Kidney (tissue), 14 donors: Measurements from ENCODE around the gene GRIK3. TPM values are rescaled to one million over a fixed set of nuclear protein-coding genes. Genes with fewer than 3 reads are reported as not detected.

ENCODE experiments used
- DNase-seq, 5 donors: peaks; one replicate each; pipeline ENCODE4 v3.0.0-alpha.2; 2013 to 2020
- FAIRE-seq: peaks from 2 replicates; lab custom pipeline; 2012; peaks lifted over from hg19 to GRCh38; lab: Jason Lieb, UNC
- H3K27ac ChIP-seq, 2 donors: one replicate each; pipeline ENCODE4 v1.7.0; 2013; ENCODE audit warnings: low read depth in 2 of 2, low read length in 2 of 2, inconsistent platforms in 1 of 2
- H3K27me3 ChIP-seq: one replicate; pipeline ENCODE4 v1.7.1; 2013; ENCODE audit warnings: low read length, inconsistent platforms; ENCODE audit not compliant: control insufficient read depth, insufficient read depth
- H3K36me3 ChIP-seq, 3 donors: one replicate each; pipeline versions ENCODE4 v1.7.0 to v1.7.1; 2013; ENCODE audit warnings: low read length in 3 of 3, control low read depth in 1 of 3, inconsistent platforms in 1 of 3; ENCODE audit not compliant: insufficient read depth in 3 of 3, control insufficient read depth in 2 of 3
- H3K4me1 ChIP-seq, 3 donors: one replicate each; pipeline versions ENCODE4 v1.7.0 to v1.7.1; 2013; ENCODE audit warnings: low read length in 3 of 3, inconsistent platforms in 1 of 3, low read depth in 1 of 3; ENCODE audit not compliant: control insufficient read depth in 2 of 3, insufficient read depth in 2 of 3
- H3K4me3 ChIP-seq, 3 donors: one replicate each; pipeline versions ENCODE4 v1.7.0 to v1.8.1; 2013; ENCODE audit warnings: low read length in 3 of 3, control low read depth in 1 of 3, inconsistent platforms in 1 of 3
- H3K9ac ChIP-seq, 3 donors: one replicate each; pipeline versions ENCODE4 v1.7.0 to v1.7.1; 2013; ENCODE audit warnings: low read length in 3 of 3, control low read depth in 1 of 3, inconsistent platforms in 1 of 3
- H3K9me3 ChIP-seq, 3 donors: one replicate each; pipeline versions ENCODE4 v1.7.0 to v1.7.1; 2013; ENCODE audit warnings: low read length in 3 of 3, control low read depth in 1 of 3, inconsistent platforms in 1 of 3; ENCODE audit not compliant: control insufficient read depth in 2 of 3, insufficient read depth in 1 of 3
- intact Hi-C: fragments of 100-400 bp; cut with DNase I; formaldehyde crosslinking; loops from one replicate; pipeline ENCODE4 v1.11.1; 2022
- polyA plus RNA-seq: library from polyadenylated mRNA; stranded (reverse); fragments of 350-450 nt; fragmentation: Illumina TruSeq; extraction: RNeasy Lipid Tissue Mini Kit (QIAGEN cat#74804); gene quantifications from one replicate; pipeline ENCODE4 v1.2.3, GENCODE V29; 2014; ENCODE audit warnings: low read depth, low replicate concordance; ENCODE audit not compliant: insufficient read depth
- total RNA-seq: library from RNA; stranded (reverse); fragmentation: NEBNext Ultra II Directional; extraction: Animal tissue kit (Norgen Biotek cat#: 25700); gene quantifications from one replicate; pipeline ENCODE4 v1.2.1, GENCODE V29; 2021
- TF ChIP-seq, protein P1 (sequence below): IDR thresholded peaks from 3 replicates; pipeline ENCODE4 v1.5.1; 2012; ENCODE audit warnings: mild to moderate bottlenecking, moderate library complexity, borderline replicate concordance; ENCODE audit not compliant: insufficient read depth; ENCODE audit errors: extremely low read depth
- donor health status: control.
- donor health status: control.
- donor health status: control.
- donor health status: control.
- donor health status: control.
- donor health status: DM: yes; HTN: yes; CAD: no.
- donor health status: Normal renal cell carcinoma (clear cell type).

The GRIK3 gene
- total and polyA plus RNA-seq, 2 donors from 2014 or later = 0.06 to 0.38 TPM

DNA sequence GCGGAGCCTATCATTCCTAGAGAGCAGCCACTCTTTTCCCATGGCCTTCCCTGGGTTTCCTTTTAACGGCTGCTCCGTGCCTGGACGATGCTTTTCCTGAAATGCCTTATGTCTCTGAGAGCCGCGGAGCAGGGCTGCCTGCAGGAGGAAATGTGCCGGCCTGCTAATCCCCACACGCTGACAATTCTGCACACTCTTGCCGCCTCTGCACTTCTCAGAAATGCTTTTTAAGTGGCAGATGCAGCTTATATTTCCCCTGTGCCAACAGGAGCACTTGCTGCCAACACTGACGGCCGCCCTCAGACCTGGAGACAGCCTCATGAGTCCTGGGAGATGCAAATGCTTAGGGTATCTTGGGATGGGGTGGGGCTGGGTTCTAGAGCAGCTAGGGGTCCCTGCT, 253.2 kb downstream of the GRIK3 start:
- DNase-seq (no peak), FAIRE-seq (no peak)
- H3K4me1 ChIP-seq = no peaks in the 10 kb centered on the region
- intact Hi-C loops = no loop called here
- no peaks in the 10 kb centered on the region for H3K9me3 ChIP-seq
- no peak overlapping the region for H3K9ac ChIP-seq
- H3K4me3 ChIP-seq = no peak overlapping the region
- H3K27me3 ChIP-seq = no peaks in the 10 kb centered on the region
- no peak overlapping the region for H3K27ac ChIP-seq
- H3K36me3 ChIP-seq = no peaks in the 10 kb centered on the region
- TF ChIP-seq, protein P1, sequence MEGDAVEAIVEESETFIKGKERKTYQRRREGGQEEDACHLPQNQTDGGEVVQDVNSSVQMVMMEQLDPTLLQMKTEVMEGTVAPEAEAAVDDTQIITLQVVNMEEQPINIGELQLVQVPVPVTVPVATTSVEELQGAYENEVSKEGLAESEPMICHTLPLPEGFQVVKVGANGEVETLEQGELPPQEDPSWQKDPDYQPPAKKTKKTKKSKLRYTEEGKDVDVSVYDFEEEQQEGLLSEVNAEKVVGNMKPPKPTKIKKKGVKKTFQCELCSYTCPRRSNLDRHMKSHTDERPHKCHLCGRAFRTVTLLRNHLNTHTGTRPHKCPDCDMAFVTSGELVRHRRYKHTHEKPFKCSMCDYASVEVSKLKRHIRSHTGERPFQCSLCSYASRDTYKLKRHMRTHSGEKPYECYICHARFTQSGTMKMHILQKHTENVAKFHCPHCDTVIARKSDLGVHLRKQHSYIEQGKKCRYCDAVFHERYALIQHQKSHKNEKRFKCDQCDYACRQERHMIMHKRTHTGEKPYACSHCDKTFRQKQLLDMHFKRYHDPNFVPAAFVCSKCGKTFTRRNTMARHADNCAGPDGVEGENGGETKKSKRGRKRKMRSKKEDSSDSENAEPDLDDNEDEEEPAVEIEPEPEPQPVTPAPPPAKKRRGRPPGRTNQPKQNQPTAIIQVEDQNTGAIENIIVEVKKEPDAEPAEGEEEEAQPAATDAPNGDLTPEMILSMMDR = no peak

DNA sequence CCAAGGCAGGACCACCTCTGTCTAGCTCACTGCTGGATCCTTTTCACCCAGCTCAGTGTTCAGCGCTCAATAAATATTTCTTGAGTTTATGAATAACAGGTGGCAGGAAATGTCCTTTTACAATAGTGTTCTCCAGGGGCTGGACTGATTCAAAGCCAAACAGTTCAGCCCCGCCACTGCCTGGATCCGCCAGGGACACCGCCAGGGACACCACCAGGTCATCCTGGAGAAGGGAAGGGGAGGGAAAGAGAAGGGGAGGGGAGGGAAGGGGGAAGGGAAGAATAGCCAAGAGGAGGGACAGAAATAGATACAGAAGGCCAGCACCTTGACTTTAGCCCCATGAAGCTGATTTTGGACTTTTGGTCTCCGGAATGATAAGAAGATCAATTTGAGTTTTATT, 255.6 kb downstream of the GRIK3 start:
- TF ChIP-seq, protein P1 = no peak
- H3K27ac ChIP-seq = no peak overlapping the region
- FAIRE-seq (no peak), DNase-seq (no peak)
- H3K9me3 ChIP-seq = no peaks in the 10 kb centered on the region
- no peaks in the 10 kb centered on the region for H3K36me3 ChIP-seq
- H3K4me3 ChIP-seq = no peak overlapping the region
- H3K27me3 ChIP-seq = no peaks in the 10 kb centered on the region
- H3K4me1 ChIP-seq = no peaks in the 10 kb centered on the region
- H3K9ac ChIP-seq = no peak overlapping the region
- intact Hi-C loops = no loop called here

DNA sequence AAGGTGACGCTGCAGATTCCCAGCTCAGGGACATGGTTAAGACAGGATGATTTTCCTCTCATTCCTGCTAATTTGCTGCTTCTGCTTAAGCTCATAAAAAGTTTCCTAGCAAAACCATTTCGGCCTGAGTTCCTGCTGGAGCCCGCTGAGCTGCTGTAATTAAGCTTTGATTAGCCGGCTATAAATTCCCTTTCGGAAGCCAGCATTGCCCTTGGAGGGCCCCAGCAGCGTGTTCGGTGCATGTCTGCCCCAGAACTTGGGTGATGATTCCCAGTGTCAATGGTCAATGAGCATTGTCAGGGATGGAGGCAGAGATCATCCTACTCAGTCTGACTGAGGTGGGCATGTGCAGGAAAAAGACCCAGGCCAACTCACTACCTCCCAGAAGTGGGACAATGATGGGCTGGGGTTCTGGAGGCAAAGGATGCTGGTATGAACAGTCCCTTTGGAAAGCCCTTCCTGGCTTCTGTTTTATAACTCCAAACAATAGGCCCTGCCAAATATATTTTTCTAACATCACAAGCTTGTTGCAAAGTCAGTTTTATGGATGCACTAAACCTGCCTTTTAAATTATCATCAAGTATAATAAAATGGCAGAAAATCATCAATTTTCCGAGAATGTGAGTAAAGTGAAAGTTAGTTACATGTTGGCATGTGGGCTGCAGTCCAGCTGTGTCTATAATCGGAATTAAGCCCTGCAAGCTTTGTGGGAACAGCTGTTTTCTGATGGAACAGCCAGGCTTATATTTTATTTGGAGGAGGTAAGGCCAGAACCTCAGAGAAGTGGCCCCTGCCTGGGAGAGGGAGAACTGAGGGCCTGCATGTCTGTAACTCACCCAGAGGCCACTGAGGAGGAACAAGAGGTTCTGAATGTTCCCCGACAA, 257.1 kb downstream of the GRIK3 start:
- intact Hi-C loops = no loop called here
- H3K27me3 ChIP-seq = no peaks in the 10 kb centered on the region
- TF ChIP-seq, protein P1 = no peak
- no peaks in the 10 kb centered on the region for H3K36me3 ChIP-seq
- no peak for FAIRE-seq
- no peak overlapping the region for H3K4me3 ChIP-seq
- H3K4me1 ChIP-seq = no peaks in the 10 kb centered on the region
- no peak overlapping the region for H3K9ac ChIP-seq
- DNase-seq = peak in 4 of 5 donors; percentile 25 to 79 (median 38)
- H3K9me3 ChIP-seq = no peaks in the 10 kb centered on the region
- no peak overlapping the region for H3K27ac ChIP-seq
